HUDEP-2 (cell line): ENCODE data around the gene FKBP10.
A peak's percentile ranks its signal among the peaks of the same experiment; 100 is the strongest.
"Not testable (repeated sequence)": the region's sequence is repeated elsewhere in the genome, so short reads cannot be mapped to it uniquely, and the experiment has no call there.

Source experiments
- DNase-seq, 76 experiments: peaks; one replicate each; lab custom pipeline; 2025; ENCODE audit not compliant: unreplicated experiment in 76 of 76; lab: John Stamatoyannopoulos, UW

Gene FKBP10

GRCh38 chr17:41803049-41804020 lies 9.5 kb upstream of the FKBP10 start:
- no peak for DNase-seq

- DNase-seq, result no peak
Measured at GRCh38 chr17:41806685-41807445, 5.9 kb upstream of the FKBP10 start.

- DNase-seq, result no peak
Measured at GRCh38 chr17:41810659-41811548, 1.9 kb upstream of the FKBP10 start.

GRCh38 chr17:41811549-41812380 lies 1.0 kb upstream of the FKBP10 start, which contains the start of gene P3H4:
Gene P3H4, minus strand, starts transcription at chr17:41811949. Its CDS starts 34 bp downstream, at chr17:41811915.
- DNase-seq, result peak in 65 of 76 experiments; percentile 9 to 82 (median 55)

GRCh38 chr17:41813152-41813680 lies 412 bp downstream of the FKBP10 start:
- no peak for DNase-seq

GRCh38 chr17:41813699-41814124 lies 908 bp downstream of the FKBP10 start:
- no peak for DNase-seq

- DNase-seq, result no peak
Measured at GRCh38 chr17:41814195-41814594, 1.4 kb downstream of the FKBP10 start.

GRCh38 chr17:41816637-41817320 lies 4.0 kb downstream of the FKBP10 start:
- no peak for DNase-seq

- no peak for DNase-seq
Measured at GRCh38 chr17:41818024-41818423, 5.2 kb downstream of the FKBP10 start.

- DNase-seq, result no peak
Measured at GRCh38 chr17:41821776-41822175, 9.0 kb downstream of the FKBP10 start.

GRCh38 chr17:41822216-41823140 lies 9.7 kb downstream of the FKBP10 start:
- DNase-seq, result no peak

GRCh38 chr17:41823141-41823524 lies 10.3 kb downstream of the FKBP10 start:
- no peak for DNase-seq

- no peak for DNase-seq
Measured at GRCh38 chr17:41823580-41823979, 10.8 kb downstream of the FKBP10 start.

GRCh38 chr17:41824086-41824485 lies 11.3 kb downstream of the FKBP10 start:
- no peak for DNase-seq

GRCh38 chr17:41825175-41825845 lies 12.5 kb downstream of the FKBP10 start:
- DNase-seq, result no peak

GRCh38 chr17:41829961-41830360 lies 17.2 kb downstream of the FKBP10 start:
- DNase-seq, result not testable (repeated sequence)

- DNase-seq, result no peak
Measured at GRCh38 chr17:41835214-41835799, 22.5 kb downstream of the FKBP10 start.
